HG02884 (cell line): ENCODE results near the gene MKLN1.
"Not testable (repeated sequence)": the region's sequence is repeated elsewhere in the genome, so short reads cannot be mapped to it uniquely, and the experiment has no call there.

Experiments
- ATAC-seq: cut with Tn5 transposase; IDR thresholded peaks from one replicate; pipeline ENCODE4 v1.9.1; 2021; ENCODE audit warnings: mild to moderate bottlenecking, moderate library complexity; ENCODE audit not compliant: unreplicated experiment

The MKLN1 gene

DNA sequence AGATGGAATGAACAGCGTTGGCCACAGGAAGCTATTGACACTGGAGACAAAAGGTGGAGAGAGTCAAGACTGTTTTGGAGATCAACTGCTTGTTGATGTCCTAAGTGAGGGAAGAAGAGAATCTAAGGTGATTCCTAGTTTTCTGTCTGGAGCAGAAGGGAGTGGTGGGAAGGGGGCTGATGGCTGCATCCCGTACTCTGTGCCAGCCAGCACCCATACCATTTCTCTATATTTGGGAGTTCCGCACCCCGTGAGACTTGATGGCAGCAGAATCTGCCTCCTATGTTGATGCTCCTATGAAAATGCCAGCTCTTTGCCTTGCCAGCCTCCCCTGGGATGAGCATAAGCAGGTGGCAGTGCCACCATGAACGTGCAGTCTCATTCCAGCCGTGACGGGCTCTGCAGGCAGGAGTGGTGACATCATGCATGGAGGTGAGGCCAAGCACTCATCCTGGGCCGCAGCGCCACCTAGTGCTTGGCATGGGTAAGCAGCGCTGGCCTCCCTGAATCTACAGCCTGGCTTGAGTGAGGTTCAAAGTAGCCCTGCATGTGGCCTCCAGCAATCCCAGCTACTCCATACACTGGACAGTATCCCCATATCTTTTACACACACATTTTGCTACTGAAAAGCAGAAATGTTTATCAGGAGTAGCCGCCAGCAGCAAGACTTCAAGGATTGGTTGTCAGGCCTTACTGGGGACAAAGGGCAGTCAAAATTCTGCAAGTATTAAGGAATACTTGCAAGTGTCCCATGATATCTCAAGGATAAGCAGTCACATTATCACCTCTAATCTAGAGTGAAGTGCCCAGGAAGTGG is 185.8 kb downstream of the MKLN1 start:
- ATAC-seq, result peak; percentile 94

DNA sequence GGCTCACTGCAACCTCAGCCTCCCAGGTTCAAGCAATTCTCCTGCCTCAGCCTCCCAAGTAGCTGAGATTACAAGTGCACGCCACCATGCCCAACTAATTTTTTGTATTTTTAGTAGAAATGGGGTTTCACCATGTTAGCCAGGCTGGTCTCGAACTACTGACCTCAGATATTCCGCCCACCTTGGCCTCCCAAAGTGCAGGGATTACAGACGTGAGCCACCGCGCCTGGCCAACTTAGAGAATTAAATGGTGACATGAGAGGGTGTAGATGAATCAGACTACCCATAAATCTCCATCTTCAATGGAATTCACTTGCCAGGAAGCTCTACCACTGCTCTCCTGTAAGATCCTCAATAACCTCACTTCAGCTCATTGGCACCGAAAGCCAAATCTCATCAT is 187.8 kb downstream of the MKLN1 start:
- ATAC-seq, result not testable (repeated sequence)

DNA sequence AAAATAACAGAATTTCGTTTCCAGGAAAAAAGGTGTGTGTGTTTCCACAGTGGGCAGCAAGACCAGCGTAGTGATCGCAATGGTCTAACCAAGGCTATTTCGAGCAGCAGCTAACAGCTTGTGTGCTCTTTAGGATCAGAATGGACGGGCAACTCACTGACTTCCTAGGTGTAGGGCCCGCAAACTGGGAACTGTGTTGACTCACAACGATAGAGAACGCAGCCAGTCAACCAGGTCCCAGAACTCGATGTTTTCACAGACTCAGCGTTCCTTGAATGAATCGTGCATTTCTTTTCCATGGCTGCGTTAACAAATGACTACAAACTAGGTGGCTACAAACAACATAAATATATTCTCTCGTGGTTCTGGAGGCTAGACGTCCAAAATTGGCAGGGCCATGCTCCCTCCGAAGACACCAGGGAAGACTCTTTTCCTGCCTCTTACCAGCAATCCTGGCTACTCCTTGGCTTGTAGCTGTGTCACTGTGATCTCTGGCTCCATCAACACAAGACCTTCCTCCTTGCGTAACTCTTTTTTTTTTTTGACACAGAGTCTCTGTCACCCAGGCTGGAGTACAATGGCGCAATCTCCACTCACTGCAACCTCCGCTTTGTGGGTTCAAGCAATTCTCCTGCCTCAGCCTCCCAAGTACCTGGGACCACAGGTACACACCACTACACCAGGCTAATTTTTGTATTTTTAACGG is 189.7 kb downstream of the MKLN1 start:
- ATAC-seq, result no peak

DNA sequence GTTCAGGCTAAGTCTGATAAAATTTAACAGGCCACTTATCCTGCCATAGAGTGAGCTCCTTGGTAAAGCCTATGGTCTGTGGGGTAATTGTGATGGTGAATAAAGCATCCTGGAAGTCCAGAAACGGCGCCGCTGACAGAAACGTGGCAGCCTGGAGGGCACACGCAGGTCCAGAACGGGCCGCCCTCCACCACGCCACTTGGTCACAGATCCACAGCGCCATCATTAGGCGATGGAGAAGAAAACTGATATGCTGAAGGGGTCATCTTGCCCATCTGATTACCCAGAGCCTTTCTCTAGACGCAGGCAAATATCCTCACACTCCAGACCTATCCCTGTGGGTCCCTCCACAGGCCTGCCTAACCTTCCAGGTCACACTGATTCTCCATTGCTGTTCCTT is 190.9 kb downstream of the MKLN1 start:
- no peak for ATAC-seq

DNA sequence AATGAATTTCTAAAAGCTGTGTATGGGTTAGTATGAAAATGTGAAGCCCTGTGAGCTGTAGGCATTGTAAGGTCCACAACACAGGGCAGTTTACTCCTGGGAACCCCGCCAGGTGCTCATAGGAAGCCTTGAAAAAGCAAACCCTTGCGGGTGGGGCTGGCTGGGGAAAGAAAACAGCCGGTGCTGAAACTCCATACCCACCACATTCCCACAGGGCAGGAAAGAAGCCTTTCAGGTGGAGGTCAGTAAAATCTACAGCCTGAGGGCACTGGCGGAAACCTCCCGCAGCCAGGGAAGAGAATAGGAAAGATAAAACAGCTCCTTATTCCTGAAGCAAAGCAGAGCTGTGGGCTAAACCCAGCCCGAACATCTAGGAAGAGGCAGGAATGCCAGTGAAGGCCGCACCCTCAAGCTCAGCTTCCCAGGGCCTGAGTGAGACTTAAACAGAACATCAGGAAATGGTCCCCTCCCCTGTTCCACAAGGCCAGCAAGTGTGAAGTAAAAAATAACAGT is 194.0 kb downstream of the MKLN1 start:
- ATAC-seq, result no peak

DNA sequence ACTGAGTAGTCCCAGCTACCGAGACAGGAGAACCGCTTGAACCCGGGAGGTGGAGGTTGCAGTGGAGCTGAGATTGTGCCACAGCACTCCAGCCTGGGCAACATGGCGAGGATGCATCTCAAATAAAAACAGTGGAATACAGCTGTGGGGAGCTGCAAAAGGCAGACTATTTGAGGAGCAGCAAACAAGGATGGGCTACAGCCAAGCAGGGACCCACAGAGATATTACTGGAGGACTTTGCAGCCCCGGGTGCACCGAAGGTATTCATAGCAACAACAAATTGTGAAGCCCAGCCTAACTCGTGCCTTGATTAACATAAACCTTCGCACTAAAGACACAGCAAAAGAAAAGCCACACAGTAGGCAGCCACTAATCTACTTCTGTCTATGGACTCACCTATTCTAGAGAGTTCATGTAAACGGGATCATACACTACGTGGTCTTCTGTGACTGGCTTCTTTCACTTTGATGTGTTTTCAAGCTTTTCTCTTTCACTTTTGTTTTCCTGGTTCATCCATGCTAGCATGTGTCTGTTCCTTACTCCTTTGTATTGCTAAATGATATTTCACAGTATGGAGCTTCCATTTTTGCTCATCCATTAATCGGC is 194.8 kb downstream of the MKLN1 start:
- ATAC-seq, result peak; percentile 45

DNA sequence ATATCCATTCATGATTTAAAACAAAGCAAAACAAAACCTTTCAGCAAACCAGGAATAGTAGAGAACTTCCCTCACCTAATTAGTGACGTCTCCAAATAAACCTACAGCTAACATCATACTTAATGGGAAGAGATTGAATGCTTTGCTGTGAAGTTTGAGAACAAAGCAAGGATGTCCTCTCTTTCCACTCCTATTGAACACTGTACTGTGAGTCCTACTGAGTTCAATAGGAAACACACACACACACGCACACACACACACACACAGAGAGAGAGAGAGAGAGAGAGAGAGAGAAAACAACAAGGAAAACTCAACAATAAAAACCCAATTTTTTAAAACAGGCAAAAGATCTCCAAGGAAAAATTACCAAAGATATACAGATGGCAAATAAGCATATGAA is 196.4 kb downstream of the MKLN1 start:
- no peak for ATAC-seq

DNA sequence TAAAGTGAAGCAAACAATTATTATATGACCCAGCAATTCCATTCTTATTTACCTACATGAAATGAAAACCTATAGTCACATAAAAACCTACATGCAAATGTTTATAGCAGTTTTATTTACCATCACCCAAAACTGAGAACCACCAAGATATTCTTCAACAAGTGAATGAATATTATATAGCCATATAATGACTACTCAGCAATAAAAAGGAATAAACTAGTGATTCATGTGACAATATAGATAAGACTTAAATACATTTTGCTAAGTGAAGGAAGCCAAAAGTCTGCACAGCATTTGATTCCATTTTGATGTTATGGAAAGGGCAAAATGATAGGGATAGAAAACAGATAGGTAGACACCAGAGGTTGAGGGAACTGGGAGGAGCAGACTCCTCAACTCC is 197.0 kb downstream of the MKLN1 start:
- no peak for ATAC-seq

DNA sequence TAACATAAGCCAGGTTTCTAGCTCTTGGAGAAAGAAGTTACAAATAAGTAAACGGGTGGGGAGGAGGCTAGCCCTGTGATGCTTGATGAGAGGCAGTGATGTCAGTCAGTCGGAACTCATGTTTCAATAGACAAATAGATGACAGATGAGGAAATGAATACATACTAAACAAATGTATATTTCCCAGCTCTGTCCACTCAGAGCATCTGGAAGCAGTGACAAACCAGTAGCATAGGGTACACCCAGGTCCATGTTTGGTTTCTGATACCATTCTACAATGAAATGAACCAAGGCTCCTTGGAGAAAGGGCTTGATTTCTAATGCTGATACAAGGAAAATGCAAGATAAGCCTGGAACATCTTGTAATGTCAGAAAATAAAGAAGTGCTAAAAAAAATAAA is 198.1 kb downstream of the MKLN1 start:
- ATAC-seq, result no peak

DNA sequence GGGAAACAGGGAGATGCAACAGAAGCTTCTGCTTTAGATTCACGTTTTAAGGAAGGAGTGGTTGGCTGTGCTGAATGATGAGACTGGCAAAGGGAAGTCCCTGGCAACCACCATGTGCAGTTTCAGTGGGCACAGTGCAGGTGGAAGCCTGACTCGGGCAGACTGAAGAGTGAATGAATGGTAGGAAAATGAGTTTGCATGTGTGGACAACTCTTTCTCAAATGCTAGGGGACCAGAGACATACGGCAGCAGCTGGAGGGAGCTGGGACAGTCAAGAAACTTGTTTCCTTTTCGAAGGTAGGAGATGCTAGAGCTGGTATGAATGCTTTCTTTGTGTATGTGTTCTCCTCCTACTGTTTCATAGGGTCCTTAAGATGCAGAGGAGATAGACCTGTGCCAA is 199.8 kb downstream of the MKLN1 start:
- no peak for ATAC-seq

DNA sequence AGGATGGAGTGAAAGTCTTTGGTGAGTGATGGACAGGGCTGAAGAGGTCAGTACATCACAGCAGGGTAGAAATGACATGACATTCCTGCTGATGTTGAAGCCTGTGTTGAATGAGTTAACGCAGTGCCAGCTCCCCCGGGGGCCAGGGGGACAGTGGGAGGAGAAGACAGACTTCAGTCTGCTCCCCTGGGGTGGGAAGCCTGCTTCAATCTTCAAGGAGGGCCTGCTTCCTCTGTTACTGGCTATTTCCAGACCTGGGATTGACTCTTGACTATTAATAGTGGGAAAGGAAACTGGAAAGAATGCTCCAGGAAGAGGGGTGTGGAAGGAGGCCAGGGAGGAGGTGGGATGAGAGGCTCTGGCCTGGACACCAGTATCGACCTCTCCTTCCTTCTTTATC is 201.5 kb downstream of the MKLN1 start:
- ATAC-seq, result no peak

DNA sequence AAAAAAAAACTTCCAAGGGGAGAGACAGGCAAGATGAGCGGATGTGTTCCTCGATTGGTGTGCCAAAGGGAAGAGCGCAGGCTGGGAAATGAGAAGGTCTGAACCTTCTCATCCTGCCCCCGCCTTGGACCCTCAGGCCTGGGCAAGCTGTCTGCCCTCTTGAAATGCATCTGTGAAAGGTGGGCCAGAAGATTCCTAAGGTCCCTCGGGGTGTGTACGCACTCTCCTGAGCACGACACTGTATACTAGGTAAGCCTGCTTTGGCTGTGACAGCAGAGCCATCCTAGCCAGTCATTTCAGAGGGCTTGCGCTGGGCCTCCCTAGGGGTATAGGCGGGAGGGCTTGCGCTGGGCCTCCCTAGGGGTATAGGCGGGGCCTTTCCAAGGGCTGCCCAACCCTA is 201.9 kb downstream of the MKLN1 start:
- ATAC-seq, result no peak

DNA sequence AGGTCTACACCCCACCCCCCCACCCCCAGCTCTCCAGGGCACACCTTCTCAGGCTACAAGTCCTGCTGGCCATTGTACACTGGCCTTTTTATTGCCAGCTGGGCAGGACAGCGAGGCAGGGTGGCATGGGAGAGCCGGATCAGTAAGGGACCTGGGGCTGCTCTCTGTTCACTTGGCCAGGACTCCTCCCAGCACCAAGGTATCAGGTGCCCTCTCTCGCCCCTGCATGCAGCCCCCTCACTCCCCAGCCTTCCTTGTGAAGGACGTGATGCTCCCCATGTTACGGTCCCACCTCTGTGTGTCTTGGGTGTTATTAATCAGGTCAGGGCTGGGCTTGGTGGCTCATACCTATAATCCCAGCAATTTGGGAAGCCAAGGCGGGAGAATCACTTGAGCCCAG is 202.5 kb downstream of the MKLN1 start:
- ATAC-seq, result no peak

DNA sequence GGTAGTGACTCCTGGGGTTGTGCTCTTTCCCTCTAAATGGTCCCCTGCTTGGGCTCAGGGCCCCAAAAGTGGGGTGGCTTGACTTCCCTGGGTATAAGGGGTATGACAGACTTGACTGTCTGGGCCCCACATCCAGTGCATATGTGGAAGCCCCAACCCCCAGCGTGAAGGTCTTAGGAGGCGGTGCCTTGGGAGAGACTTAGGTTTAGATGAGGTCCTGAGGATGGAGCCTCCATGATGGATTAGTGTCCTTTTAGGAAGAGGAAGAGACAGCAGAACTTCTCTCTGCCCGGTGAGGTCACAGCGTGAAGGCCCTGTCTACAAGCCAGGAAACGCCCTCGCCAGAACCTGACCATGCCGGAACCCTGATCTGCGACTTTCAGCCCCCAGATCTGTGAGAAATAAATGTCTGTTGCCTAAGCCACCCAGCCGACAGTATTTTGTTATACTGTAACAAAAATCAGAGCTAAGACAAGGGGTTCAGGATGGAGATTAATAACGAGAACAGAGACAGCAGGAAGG is 205.0 kb downstream of the MKLN1 start:
- ATAC-seq, result no peak

DNA sequence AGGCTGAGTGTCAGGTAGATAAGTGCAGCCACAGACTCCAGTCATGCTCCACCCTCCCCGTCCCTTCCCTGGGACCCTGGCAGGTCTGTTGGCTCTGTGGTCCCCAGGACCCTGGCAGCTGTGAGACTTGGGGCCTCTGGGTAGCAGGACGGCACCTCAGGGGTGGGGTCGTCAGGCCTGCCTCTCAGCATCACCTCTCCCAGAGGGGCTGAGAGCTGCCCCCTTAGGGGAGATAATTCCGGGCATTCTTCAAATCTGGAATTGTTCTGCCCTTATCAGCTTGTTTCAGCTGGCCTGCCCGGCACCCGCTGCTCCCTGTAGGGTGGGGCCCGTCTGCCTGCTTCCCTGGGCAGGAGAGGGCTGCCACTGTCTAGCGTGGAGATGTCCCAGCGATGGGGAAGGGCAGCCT is 205.5 kb downstream of the MKLN1 start:
- ATAC-seq, result no peak

DNA sequence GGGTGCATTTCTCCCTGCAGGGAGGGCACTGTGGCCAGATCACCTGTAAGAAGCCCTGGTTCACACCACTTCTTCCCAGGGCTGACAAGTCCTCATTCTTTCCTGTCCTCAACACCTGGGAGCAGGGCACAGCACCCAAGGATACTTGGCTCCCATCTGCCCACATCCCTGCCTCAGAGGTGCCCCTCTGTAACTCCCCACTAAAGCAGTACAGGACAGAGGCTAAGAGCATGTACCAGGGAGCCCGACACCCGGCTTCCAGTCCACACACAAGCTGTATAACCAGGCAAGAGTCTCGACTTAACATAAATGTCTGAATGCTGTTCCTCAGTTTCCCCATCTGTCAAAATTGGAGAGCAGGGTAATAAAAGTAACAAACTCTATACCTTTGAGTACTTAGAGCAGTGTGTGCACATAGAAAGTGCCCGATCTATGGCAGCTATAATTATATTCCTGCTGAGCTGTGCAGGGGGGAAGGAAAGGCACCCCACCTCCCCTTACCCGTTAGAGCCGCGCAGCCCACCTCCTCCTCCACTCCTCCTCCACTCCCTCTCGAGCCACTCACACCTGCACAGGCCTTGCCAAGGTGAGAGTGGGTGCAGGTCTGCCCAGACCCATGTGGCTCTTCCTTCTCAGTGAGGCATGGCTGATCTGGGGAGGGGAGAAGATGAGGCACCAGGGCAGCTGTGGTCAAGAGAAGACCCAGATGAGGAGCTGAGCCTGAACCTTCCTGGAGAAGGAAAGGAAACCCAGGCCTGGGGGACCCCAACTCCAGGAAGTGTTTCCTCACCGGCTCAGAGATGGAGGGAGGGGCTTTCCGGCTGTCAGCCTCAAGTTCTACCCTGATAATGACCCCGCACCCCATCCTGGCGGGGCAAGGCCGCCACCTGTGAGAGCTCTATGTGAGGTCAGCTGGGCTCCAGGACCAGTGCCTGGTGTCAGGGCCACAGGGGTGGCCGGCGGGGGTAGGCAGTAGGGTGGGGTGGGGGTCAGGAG is 206.2 kb downstream of the MKLN1 start:
- ATAC-seq, result no peak

DNA sequence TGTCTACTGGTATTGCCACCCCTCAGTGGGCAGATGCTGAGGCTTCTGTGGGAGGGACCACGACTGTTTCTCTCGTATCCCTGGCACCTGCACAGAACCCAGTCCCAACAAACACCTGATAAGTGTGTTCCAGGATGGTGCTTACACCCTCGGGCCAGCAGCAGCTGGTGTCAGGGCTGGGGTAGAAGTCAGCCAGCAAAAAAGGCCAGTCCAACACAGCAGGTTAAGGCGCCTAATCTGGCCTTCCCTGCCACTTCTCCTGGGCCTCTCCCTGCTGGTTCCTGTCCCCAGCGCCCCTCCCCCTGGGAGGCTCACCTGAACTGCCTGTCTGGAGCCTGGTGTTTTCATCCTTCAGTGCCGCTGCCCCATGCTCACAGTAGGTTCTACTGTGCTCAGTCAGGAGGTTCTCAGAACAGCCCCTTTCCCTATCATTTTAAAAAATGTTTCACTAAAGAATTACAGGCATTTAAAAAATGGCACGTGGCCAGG is 208.7 kb downstream of the MKLN1 start:
- ATAC-seq, result no peak

DNA sequence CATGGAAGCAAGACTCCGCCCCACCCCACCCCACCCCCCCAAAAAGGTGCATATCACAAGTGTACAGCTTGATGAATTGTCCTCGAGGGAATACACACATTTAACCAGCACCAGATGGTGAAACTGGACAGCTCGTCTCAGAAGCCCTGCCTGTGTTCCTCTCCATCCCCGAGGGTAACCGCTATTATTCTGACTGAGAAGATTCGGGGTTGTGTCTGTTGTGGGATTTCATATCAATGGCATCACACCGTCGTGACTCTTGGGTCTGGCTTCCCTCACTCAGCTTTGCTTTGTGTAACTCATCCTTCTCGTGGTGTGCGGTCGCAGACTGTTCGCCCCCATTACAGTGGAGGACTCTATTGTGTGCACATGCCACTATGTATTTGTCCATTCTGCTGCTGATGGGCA is 209.9 kb downstream of the MKLN1 start:
- ATAC-seq, result no peak

DNA sequence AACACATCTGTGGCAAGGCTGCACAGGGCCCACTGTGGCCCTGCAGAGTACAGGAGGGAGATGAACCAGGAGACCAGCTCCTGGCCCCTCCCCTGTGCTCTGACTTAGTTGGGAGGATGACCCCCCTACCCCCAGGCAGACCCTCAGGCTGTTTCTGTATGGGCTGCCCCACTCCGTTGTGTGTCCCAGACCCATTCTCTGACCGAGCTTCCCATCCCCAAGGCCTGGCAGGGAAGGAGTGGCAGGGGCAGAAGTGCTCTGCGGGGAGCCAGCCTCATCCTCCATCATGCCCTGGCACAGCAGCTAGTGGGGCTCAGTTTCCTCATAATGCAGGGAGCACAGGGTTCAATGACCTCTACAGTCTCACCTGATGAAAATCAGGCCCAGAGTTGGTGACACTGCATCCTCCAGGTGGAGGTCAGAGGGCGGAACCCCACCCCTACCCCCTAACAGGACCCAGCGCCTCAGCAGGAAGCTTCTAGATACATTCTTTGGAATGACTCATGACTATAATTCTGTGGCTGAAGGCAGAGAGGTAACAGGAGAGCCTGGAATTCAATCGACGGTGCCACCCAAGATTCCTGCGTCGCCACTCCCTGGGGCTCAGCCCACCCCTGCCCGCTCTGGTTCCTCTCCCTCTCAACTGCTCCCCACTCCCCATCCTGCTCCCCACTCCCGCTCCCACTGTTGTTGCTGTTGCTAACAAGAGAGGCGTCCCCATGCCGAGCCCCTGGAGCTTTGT is 210.6 kb downstream of the MKLN1 start:
- no peak for ATAC-seq

DNA sequence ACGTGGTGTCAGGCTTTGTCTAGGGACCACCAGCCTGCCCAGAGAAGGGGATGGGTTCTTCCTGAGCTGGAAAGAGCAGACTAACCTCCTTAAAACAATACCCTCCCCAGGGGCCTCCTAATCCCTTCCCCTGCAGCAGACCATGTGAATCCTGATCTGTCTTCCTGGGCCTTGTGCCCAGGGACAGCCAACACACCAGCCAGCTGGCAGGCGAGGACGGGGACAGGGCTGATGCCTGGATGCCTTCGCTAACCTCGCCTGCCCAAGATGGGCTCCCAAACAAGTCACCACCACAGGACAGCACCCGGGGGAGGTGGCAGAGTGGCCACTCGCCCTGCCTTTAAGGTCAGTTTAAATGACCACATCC is 211.1 kb downstream of the MKLN1 start:
- no peak for ATAC-seq
